Measurements from ENCODE around the gene TWIST2.

The TWIST2 gene

GRCh38 chr2:238847841-238848690 is at the start of gene TWIST2:
Gene TWIST2, plus strand, starts transcription at chr2:238848085. Its CDS starts 131 bp downstream, at chr2:238848216.
- no peak for DNase-seq (ENCODE audit: low spot score)

- DNase-seq (ENCODE audit: low spot score), result no peak
Observed at GRCh38 chr2:238801791-238802190, 46.1 kb upstream of the TWIST2 start.

DNA sequence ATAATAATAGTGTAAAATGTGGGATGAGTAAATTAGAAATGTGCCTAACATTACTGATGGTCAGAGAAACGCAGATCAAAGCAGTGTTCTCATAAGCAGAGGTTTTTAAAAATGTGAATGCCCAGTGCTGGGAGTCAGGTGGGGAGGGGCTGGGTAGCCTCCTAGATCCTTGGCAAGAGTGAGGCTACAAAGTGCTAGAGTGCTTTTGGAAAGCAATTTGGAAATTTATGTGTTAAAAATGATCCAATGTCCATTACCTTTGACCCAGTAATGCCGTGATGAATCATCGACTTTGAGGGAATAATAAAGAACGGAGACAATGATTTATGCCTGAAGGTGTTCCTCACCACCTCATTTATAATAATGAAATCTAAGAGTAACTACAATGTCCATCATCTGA is 44.9 kb upstream of the TWIST2 start:
- peak; percentile 1 for DNase-seq (ENCODE audit: low spot score)

DNA sequence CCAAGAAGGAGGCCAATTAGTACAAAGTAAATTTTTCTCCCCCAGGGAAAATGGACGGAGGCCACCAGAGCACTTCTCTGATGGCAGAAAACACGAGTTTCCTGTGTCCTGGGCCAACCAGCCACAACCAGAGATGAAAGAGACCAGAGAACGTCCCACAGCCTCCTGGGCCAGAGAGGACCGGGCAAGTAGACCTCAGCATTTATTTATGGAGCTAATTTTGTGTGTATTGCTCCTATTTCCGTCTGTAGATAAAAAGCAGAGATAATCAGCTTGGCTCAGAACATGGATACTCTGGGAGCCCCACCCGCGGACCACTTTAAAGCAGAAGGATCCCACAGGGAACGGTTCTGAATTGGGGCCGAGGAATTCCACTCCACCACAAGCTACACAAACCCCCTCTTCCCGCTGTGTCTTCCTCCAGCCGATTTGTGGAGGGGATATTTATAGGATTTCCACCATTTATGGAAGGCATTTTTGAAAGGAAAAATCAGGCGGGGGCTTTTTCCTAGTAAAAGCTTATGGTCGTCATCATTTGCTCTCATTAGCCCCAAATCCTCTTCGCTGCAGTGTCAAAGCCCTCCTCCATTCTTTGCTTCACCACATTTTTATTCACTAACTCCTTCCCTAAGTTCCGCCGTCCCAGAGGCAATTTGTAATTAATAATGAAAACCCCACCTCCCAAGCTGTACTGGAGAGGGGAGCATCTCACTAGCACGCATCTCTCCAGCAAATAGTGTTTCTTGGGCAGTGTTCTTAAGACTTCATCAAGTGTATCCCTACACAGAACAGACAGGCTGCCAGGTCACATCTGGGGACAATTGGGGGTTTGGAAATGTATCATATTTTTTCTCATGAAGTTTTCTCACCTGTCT is 43.7 kb upstream of the TWIST2 start:
- DNase-seq (ENCODE audit: low spot score), result no peak

DNA sequence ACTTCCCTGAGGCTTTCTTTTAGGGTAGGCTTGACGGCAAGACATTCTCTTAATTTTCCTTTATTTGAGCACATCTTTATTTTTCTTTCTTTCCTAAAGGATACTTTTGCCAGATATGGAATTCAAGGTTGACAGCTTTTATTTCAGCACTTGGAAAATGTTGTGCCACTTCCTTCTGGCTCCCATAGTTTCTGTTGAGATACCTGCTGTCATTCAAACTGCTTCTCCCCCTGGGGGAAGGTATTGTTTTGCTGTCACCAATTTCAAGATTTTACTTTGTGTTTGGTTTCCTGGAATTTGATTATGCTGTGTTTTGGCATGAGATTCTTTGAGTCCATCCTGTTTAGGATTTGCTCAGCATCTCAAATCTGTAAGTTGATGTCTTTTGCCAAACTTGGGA is 39.1 kb upstream of the TWIST2 start:
- no peak for DNase-seq (ENCODE audit: low spot score)

DNA sequence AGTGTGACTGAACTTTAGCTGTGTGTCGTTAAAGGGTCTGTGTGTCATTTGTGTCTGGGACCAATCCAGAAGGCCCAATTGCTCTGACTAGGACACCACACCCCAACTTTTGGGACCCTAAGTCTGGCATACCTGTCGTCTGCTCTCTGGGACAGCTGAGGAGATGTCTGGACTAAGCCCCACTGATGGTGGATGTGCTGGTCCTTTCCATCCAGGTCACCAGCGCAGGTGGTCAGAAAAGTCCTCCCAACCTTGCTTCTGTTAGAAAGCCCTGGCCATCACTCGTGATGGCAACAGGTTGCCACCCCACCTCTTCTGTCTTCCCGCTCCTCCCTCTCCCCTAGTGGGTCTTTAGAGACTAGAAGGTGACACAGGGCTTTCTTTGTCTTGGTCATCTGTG is 37.6 kb upstream of the TWIST2 start:
- DNase-seq (ENCODE audit: low spot score), result no peak

DNA sequence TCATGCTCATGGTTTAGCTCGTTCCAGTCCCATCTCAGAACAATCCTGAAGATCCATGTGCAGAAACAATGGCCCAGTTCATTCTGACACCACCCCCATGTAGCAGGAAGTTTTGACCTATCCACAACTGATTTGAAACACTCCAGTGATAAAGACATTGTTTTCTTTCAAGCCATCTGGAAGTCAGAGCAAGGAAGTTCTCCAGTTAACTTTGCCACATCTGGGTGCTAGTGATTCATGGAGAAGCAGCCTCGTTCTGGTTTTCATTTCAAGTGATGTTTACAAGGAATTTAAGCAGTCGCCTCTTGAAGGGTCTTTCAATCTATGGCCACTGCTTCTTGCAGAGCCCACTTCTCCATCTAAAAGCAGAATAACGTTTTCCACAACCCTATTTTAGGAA is 36.6 kb upstream of the TWIST2 start:
- no peak for DNase-seq (ENCODE audit: low spot score)

DNA sequence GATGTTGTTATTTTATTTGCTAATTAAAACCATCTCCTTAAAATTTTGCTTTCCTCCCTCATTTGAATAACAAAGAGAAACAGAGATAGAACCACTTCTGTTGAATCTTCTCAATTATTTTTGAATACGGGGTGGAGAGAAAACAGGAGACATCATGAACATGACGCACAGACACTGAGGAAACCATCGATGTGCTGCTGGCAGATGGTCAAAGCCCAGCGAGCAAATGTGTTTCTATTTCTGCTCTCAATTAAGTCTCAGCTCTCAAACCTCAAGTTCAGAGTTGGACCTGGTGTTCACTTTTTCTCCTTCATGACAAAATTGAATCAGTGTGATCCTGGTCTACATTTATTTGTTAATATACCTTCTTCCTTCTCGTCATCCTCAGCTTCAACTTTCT is 36.1 kb upstream of the TWIST2 start:
- DNase-seq (ENCODE audit: low spot score), result no peak

DNA sequence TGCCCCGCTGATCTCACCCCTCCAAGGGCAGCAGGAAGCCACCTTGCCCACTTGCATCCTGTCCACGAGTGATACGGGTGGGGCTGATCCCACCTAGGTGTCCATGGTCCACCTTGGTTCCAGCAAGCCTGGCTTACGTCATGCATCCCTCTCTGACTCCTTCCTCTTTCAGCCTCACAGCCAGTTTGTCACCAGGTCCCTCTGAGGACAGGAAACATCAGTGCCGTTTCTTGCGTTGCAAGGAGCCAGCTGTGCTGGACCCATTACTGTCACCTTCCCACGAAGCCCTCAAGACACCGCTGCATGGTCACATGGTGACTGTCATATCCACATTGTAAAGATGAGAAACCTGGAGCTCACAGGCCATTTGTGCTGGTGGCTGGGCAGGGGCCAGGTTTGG is 34.8 kb upstream of the TWIST2 start:
- no peak for DNase-seq (ENCODE audit: low spot score)

DNA sequence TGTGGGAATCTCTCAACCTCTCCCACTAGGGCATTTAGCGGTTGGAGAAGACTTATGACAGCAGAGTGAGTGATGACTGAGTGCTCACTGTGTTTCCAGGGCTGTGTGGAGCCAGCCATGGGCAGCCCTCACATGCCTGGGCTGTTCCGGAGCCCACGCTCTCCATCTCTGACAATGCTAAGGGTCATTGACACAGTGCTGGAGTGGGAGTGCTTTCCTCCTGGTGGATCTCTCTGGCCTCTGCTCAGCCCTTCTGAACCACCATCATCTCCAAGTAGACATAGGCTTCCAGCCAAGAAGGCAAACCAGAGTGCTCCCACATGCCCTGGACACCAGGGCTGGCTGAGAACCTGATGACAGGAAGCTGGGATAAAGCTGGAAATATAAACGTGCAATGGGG is 33.1 kb upstream of the TWIST2 start:
- no peak for DNase-seq (ENCODE audit: low spot score)

DNA sequence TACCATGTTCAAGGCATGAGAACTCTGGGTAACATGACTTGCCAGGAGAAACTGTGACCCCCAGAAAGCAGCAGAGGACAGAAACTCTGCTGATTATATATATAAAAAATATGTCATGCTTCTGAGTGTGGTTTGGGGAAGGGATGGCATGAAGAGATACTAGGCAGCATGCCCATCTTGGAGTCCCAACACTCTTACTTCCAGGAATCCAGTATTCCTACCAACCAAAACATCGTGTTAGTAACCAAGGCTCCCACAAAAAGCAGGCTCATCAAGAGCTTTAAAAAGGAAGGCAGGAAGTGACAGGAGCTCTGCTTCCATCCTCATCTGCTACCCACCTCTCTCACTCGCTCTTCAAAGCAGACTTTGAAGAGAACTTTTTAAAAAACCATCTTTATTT is 31.6 kb upstream of the TWIST2 start:
- DNase-seq (ENCODE audit: low spot score), result no peak

GRCh38 chr2:238817382-238817781 is 30.5 kb upstream of the TWIST2 start:
- no peak for DNase-seq (ENCODE audit: low spot score)

GRCh38 chr2:238817891-238818290 is 30.0 kb upstream of the TWIST2 start:
- no peak for DNase-seq (ENCODE audit: low spot score)

DNA sequence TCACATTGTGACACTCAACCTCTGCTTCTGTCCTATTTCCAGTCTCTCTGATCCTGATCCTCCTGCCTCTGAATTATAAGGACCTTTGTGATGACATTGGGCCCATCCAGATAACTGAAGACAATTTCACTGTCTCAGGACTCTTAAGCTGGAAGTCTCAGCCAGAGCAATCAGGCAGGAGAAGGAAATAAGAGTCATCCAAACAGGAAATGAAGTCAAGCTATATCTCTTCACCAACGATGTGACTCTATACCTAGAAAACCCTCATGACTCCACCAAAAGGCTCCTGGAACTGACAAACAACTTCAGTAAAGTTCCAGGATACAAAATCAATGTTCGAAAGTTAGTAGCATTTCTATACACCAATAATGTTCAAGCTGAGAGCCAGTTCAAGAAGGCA is 29.3 kb upstream of the TWIST2 start:
- no peak for DNase-seq (ENCODE audit: low spot score)

DNA sequence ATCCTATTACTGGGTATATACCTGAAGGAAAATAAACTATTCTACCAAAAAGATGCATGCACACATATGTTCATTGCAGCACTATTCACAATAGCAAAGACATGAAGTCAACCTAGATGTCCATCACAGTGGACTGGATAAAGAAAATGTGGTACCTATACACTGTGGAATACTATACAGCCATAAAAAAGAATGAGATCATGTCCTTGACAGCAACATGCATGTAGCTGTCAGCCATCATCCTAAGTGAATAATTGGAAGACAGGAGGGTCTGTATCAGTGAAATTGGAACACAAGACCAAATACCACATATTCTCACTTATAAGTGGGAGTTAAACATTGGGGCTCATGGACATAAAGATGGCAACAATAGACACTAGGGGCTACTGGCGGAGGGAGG is 27.7 kb upstream of the TWIST2 start:
- no peak for DNase-seq (ENCODE audit: low spot score)

DNA sequence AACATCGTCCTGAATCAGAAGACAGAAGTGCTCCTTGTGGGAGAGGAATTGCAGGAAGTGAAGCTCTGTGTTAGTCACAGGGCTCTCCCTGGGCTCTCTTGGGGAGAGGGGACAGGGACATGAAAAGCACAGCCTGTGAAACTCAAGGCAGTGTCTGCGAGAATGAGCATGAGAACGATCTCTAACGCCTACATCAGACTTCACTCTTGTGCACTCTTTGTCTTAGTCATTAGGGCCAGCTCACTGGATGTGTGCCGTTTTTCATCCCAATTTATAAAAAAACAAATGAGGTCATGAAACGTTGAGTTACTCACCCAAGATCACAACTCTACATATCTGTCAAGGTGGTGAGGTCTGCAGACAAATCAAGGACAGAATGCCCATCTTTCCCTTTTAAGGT is 27.0 kb upstream of the TWIST2 start:
- DNase-seq (ENCODE audit: low spot score), result no peak

DNA sequence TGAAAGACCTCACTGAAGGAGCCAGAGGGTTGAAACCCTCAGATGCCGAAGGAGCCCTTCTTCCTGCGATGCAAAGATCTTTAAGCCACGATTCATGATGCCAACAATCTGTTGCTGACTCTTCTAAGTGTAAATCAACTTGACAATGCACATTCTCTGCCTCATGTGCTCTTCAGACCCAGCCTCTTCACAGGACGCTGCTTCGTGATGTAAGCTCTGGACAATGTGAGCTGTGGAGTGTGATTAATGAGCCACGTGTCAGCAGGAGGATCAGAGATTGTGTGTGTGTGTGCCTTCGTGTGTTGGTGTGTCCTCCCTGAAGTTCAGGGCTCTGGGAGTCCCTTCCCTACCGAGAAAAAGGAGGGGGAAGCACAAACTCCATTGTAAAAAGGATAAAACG is 26.5 kb upstream of the TWIST2 start:
- no peak for DNase-seq (ENCODE audit: low spot score)

DNA sequence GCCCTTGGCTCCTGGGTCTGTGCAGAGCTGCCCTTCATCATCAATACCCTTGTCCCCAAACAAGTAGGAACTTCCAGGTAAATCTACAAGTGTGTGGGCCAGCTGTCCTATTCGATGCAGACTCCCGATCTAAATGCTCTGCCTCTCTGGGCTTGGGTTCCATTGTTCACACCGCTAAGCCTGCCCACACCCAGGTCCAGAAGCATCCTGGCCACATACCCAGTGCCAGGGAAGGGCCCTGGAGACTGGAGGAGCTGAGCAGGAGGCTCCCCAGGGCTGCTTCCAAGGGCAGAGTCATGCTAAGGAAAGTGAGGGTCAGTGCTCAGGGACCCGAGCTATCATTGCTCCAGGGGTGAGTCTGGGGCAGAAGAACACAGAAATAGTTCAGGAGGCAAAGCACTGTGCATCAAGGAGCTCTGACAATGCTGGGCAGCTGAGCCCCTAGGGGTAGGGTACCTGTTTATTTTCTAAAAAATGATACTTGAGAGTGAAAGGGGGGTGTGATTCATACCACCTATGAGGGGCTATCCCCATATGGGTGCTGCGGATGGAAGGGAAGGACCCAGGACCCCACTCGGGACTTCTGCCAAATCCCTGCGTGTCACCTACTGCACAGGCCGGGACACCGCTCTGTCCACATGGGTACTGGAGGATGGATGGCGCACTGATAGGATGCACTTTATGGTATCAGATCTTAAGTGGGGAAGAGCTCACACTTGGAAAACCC is 25.8 kb upstream of the TWIST2 start:
- DNase-seq (ENCODE audit: low spot score), result no peak

DNA sequence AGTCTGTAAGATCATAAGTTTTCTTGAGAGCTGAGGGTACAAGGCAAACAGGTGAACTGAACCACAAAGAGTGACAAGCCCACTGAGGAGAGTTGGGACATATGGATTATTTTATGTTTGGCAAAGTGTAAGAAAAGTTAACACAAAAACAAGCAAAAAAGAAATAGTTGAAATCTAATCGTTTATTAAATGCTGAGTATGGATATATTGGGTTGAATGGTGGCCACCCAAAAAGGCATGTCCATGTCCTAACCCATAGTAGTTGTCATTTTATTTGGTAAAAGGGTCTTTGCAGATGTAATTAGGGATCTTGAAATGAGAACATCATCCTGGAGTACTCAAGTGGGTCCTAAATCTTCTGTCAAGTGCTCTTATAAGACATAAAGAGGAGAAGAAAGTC is 24.9 kb upstream of the TWIST2 start:
- DNase-seq (ENCODE audit: low spot score), result no peak

- no peak for DNase-seq (ENCODE audit: low spot score)
Observed at GRCh38 chr2:238831177-238831576, 16.7 kb upstream of the TWIST2 start.

DNA sequence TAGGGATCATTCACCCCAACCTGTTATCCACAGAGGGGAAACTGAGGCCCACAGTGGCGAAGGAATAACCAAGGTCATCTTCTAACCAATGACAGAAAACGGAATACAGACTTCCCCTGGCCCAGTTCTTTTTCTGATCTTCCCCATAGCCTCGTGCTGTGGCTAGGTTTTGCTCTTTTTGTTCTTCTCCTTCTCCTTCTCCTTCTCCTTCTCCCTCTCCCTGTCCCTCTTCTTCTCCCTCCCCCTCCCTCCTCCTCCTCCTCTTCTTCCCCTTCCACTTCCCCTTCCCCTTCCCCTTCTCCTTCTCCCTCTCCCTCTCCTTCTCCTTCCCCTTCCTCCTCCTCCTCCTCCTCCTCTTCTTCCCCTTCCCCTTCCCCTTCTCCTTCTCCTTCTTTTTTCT is 12.9 kb upstream of the TWIST2 start:
- no peak for DNase-seq (ENCODE audit: low spot score)

GRCh38 chr2:238835726-238836301 is 12.1 kb upstream of the TWIST2 start:
- DNase-seq (ENCODE audit: low spot score), result no peak

Measured in LoVo (cell line).